H1 (cell line): ENCODE results near the gene ALS2CL. TPM values are rescaled to one million over a fixed set of nuclear protein-coding genes. Genes with fewer than 3 reads are reported as not detected.

Source experiments
- BACH1 ChIP-seq: IDR thresholded peaks from 2 replicates; pipeline ENCODE4 v1.6.1; 2012; ENCODE audit warnings: low read length, improper control_type of control experiment
- EGR1 ChIP-seq: IDR thresholded peaks from 2 replicates; pipeline ENCODE4 v1.6.1; 2011; ENCODE audit warnings: low read depth, low read length, borderline replicate concordance
- EZH2 ChIP-seq: fragments of 200-600 bp; sonication (generic); IDR thresholded peaks from 2 replicates; pipeline ENCODE4 v1.7.1; 2012; ENCODE audit warnings: low read depth, mild to moderate bottlenecking, moderate library complexity, low read length, inconsistent platforms; ENCODE audit not compliant: severe bottlenecking
- FOSL1 ChIP-seq: IDR thresholded peaks from 2 replicates; pipeline ENCODE4 v1.6.1; 2011; ENCODE audit warnings: mild to moderate bottlenecking, low read depth, low read length, moderate library complexity; ENCODE audit not compliant: insufficient read depth
- HDAC2 ChIP-seq, 2 experiments: fragments of 300-600 bp in 1 of 2; sonication (generic) in 1 of 2; IDR thresholded peaks; 2 replicates each; pipeline ENCODE4 v1.6.1; 2011 to 2012; ENCODE audit warnings: low read depth in 2 of 2, low read length in 2 of 2, mild to moderate bottlenecking in 2 of 2, moderate library complexity in 2 of 2, borderline replicate concordance in 1 of 2, inconsistent platforms in 1 of 2
- JUND ChIP-seq: IDR thresholded peaks from 2 replicates; pipeline ENCODE4 v1.6.1; 2011; ENCODE audit warnings: mild to moderate bottlenecking, improper control_type of control experiment, low read length
- NRF1 ChIP-seq: IDR thresholded peaks from 2 replicates; pipeline ENCODE4 v1.6.1; 2011; ENCODE audit warnings: mild to moderate bottlenecking, low read depth, low read length, improper control_type of control experiment
- TBP ChIP-seq: IDR thresholded peaks from 2 replicates; pipeline ENCODE4 v1.6.1; 2011; ENCODE audit warnings: low read depth, low read length, improper control_type of control experiment
- TCF12 ChIP-seq: IDR thresholded peaks from 2 replicates; pipeline ENCODE4 v1.6.1; 2011; ENCODE audit warnings: low read depth, mild to moderate bottlenecking, low read length
- TEAD4 ChIP-seq: IDR thresholded peaks from 2 replicates; pipeline ENCODE4 v1.6.1; 2012; ENCODE audit warnings: low read depth, low read length, inconsistent platforms, mixed read lengths
- polyA plus RNA-seq, 7 experiments: library from polyadenylated mRNA; depleted of rRNA in 3 of 7; stranded (reverse) in 5 of 7; unstranded in 2 of 7; fragments of >200 nt in 5 of 7; fragments of 200-250 nt in 2 of 7; gene quantifications; 1 replicate in 5 of 7; 2 replicates in 1 of 7; 4 replicates in 1 of 7; pipeline versions ENCODE4 v1.2.1 to v1.2.3, GENCODE V29; 2011 to 2013; ENCODE audit warnings: missing spikeins in 2 of 7, mixed read lengths in 2 of 7
- total RNA-seq: library from RNA; stranded (reverse); fragmentation: NEBNext Ultra II Directional; extraction: Animal tissue kit (Norgen Biotek cat#: 25700); gene quantifications from 2 replicates; pipeline ENCODE4 v1.2.1, GENCODE V29; 2021
- TF ChIP-seq, protein P1 (sequence below): fragments of 300-600 bp; sonication (generic); IDR thresholded peaks from 2 replicates; pipeline ENCODE4 v1.7.1; 2012; ENCODE audit warnings: low read length, moderate library complexity, mild to moderate bottlenecking, inconsistent platforms; ENCODE audit not compliant: insufficient replicate concordance

ALS2CL gene
- total and polyA plus RNA-seq, 2 of the 8 experiments (the other 6 are each of a cell fraction or from before 2014, with no cell fraction given) = 4.8 to 5.4 TPM

DNA sequence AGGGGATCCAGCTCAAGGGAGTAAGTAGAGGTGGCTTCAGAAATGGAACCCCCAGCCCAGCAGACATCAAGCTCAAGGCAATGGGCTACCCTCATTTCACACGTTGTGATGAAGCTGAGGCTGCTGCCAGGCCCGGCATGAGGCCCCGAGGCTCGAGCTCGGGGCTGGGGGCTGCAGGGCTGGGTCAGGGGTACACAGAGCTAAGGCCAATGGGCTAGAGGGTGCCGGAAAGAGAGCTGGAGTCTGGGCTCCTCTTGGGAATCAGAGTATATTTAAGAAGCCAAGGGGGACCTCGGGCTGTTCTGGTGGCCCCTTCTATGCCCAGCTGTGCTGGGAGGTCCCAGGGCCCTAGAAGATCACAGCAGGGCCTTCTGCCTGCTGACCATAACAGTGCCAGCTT is 16.8 kb upstream of the ALS2CL start (continued):
- TF ChIP-seq, protein P1, sequence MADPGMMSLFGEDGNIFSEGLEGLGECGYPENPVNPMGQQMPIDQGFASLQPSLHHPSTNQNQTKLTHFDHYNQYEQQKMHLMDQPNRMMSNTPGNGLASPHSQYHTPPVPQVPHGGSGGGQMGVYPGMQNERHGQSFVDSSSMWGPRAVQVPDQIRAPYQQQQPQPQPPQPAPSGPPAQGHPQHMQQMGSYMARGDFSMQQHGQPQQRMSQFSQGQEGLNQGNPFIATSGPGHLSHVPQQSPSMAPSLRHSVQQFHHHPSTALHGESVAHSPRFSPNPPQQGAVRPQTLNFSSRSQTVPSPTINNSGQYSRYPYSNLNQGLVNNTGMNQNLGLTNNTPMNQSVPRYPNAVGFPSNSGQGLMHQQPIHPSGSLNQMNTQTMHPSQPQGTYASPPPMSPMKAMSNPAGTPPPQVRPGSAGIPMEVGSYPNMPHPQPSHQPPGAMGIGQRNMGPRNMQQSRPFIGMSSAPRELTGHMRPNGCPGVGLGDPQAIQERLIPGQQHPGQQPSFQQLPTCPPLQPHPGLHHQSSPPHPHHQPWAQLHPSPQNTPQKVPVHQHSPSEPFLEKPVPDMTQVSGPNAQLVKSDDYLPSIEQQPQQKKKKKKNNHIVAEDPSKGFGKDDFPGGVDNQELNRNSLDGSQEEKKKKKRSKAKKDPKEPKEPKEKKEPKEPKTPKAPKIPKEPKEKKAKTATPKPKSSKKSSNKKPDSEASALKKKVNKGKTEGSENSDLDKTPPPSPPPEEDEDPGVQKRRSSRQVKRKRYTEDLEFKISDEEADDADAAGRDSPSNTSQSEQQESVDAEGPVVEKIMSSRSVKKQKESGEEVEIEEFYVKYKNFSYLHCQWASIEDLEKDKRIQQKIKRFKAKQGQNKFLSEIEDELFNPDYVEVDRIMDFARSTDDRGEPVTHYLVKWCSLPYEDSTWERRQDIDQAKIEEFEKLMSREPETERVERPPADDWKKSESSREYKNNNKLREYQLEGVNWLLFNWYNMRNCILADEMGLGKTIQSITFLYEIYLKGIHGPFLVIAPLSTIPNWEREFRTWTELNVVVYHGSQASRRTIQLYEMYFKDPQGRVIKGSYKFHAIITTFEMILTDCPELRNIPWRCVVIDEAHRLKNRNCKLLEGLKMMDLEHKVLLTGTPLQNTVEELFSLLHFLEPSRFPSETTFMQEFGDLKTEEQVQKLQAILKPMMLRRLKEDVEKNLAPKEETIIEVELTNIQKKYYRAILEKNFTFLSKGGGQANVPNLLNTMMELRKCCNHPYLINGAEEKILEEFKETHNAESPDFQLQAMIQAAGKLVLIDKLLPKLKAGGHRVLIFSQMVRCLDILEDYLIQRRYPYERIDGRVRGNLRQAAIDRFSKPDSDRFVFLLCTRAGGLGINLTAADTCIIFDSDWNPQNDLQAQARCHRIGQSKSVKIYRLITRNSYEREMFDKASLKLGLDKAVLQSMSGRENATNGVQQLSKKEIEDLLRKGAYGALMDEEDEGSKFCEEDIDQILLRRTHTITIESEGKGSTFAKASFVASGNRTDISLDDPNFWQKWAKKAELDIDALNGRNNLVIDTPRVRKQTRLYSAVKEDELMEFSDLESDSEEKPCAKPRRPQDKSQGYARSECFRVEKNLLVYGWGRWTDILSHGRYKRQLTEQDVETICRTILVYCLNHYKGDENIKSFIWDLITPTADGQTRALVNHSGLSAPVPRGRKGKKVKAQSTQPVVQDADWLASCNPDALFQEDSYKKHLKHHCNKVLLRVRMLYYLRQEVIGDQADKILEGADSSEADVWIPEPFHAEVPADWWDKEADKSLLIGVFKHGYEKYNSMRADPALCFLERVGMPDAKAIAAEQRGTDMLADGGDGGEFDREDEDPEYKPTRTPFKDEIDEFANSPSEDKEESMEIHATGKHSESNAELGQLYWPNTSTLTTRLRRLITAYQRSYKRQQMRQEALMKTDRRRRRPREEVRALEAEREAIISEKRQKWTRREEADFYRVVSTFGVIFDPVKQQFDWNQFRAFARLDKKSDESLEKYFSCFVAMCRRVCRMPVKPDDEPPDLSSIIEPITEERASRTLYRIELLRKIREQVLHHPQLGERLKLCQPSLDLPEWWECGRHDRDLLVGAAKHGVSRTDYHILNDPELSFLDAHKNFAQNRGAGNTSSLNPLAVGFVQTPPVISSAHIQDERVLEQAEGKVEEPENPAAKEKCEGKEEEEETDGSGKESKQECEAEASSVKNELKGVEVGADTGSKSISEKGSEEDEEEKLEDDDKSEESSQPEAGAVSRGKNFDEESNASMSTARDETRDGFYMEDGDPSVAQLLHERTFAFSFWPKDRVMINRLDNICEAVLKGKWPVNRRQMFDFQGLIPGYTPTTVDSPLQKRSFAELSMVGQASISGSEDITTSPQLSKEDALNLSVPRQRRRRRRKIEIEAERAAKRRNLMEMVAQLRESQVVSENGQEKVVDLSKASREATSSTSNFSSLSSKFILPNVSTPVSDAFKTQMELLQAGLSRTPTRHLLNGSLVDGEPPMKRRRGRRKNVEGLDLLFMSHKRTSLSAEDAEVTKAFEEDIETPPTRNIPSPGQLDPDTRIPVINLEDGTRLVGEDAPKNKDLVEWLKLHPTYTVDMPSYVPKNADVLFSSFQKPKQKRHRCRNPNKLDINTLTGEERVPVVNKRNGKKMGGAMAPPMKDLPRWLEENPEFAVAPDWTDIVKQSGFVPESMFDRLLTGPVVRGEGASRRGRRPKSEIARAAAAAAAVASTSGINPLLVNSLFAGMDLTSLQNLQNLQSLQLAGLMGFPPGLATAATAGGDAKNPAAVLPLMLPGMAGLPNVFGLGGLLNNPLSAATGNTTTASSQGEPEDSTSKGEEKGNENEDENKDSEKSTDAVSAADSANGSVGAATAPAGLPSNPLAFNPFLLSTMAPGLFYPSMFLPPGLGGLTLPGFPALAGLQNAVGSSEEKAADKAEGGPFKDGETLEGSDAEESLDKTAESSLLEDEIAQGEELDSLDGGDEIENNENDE = no peak
- TF ChIP-seq TBP (no peak), HDAC2 (IDR thresholded peaks at IDR 0.05; ENCODE audit: borderline replicate concordance in 1 of 2, low read depth in 2 of 2, low read length in 2 of 2) (no peak), TEAD4 (no peak), BACH1 (no peak), EZH2 (no peak), FOSL1 (no peak), JUND (no peak), NRF1 (no peak), TCF12 (no peak), EGR1 (no peak)
